ENCODE data around the gene MED13L.

DNA sequence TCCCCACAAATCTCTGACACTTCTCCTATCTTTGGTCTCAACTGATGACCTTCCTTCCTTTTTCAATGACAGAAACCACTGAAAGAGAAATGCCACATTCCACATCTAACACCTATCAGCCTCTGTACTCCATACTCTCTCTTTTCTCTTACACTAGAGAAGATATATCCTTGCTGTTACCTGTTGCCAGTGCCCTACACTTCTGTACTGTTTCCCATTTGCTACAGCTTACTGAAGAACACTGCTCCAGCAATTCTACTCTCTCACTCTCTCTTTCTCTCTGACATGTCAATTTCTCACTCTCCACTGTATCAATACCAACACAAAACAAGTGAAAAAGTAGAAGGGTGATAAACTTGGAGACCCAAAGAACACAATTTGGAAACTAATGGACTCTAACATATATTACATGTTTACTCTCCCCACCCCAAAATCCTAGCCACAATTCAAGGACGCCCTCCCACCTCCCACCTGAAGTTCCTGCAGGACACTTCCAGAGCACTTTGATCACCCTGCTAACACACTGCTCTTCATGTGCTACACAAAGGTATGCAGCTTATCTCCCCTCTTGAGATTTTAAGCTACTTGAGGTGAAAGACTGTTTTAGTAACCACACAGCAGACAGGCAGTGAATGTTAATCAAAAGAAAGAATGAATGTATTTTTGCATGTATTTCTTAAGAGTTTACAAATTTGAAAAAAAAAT is 95.0 kb downstream of the MED13L start:
- TF ChIP-seq, protein P1, sequence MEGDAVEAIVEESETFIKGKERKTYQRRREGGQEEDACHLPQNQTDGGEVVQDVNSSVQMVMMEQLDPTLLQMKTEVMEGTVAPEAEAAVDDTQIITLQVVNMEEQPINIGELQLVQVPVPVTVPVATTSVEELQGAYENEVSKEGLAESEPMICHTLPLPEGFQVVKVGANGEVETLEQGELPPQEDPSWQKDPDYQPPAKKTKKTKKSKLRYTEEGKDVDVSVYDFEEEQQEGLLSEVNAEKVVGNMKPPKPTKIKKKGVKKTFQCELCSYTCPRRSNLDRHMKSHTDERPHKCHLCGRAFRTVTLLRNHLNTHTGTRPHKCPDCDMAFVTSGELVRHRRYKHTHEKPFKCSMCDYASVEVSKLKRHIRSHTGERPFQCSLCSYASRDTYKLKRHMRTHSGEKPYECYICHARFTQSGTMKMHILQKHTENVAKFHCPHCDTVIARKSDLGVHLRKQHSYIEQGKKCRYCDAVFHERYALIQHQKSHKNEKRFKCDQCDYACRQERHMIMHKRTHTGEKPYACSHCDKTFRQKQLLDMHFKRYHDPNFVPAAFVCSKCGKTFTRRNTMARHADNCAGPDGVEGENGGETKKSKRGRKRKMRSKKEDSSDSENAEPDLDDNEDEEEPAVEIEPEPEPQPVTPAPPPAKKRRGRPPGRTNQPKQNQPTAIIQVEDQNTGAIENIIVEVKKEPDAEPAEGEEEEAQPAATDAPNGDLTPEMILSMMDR (IDR thresholded peaks at IDR 0.05): no peak
- no peak for TF ChIP-seq POLR2A (IDR thresholded peaks at IDR 0.05)

All from lower leg skin (tissue), 3 donors.